Measurements from ENCODE around the gene CLIC6. TPM values are rescaled to one million over a fixed set of nuclear protein-coding genes. Genes with fewer than 3 reads are reported as not detected.

Gene CLIC6
- total and polyA plus RNA-seq, 9 of the 15 experiments (the other 6 are each of a cell fraction or from before 2014, with no cell fraction given): not detected

- peak; percentile 23; the same call in 1 of the 2 replicates for TF ChIP-seq ARID3A (IDR thresholded peaks at IDR 0.05; ENCODE audit: borderline replicate concordance, low read depth, low read length)
- TF ChIP-seq MYNN (IDR thresholded peaks at IDR 0.05): no peak
- TF ChIP-seq MYNN (CRISPR knock-in tag; IDR thresholded peaks at IDR 0.05): no peak
- no peak for TF ChIP-seq ZNF277 (CRISPR knock-in tag; IDR thresholded peaks at IDR 0.05; ENCODE audit: borderline replicate concordance)
- TF ChIP-seq JUNB (CRISPR knock-in tag; conservative IDR thresholded peaks at IDR 0.05): no peak
- TF ChIP-seq GTF2A2 (tag; IDR thresholded peaks at IDR 0.05): no peak
- TF ChIP-seq SMC3 (conservative IDR thresholded peaks at IDR 0.05; ENCODE audit: insufficient read depth, low read depth, low read length): peak; percentile 51
- no peak for TF ChIP-seq SMARCE1 (IDR thresholded peaks at IDR 0.05)
- peak; percentile 74; the same call in 1 of the 2 replicates for TF ChIP-seq STAG1 (CRISPR knock-in tag; IDR thresholded peaks at IDR 0.05; ENCODE audit: borderline replicate concordance)
- 0 out of 2 replicates have a peak, but pooled peaks have one; percentile 55 for TF ChIP-seq ZNF75A (CRISPR knock-in tag; IDR thresholded peaks at IDR 0.05)
- no peak for TF ChIP-seq ZNF395 (CRISPR knock-in tag; IDR thresholded peaks at IDR 0.05)
- TF ChIP-seq HEY1 (CRISPR knock-in tag; IDR thresholded peaks at IDR 0.05; ENCODE audit: borderline replicate concordance): peak; percentile 17; the same call in 1 of the 2 replicates
- TF ChIP-seq CTCFL (IDR thresholded peaks at IDR 0.05; ENCODE audit: borderline replicate concordance, insufficient read depth, low read depth, low read length, poor library complexity, severe bottlenecking): peak; percentile 39
- 0 out of 2 replicates have a peak, but pooled peaks have one; percentile 17 for TF ChIP-seq GABPB1 (CRISPR knock-in tag; IDR thresholded peaks at IDR 0.05)
- TF ChIP-seq E2F1 (CRISPR knock-in tag; IDR thresholded peaks at IDR 0.05): 0 out of 2 replicates have a peak, but pooled peaks have one; percentile 28
- TF ChIP-seq ZZZ3 (IDR thresholded peaks at IDR 0.05): no peak
Measured at GRCh38 chr21:34693192-34693810, 24.5 kb downstream of the CLIC6 start (continued).
